Kidney (tissue), 14 donors: Measurements from ENCODE around the gene ZNF358. TPM values are rescaled to one million over a fixed set of nuclear protein-coding genes. Genes with fewer than 3 reads are reported as not detected.

ENCODE experiments used
- DNase-seq, 5 donors: peaks; one replicate each; pipeline ENCODE4 v3.0.0-alpha.2; 2013 to 2020
- FAIRE-seq: peaks from 2 replicates; lab custom pipeline; 2012; peaks lifted over from hg19 to GRCh38; lab: Jason Lieb, UNC
- H3K27ac ChIP-seq, 2 donors: one replicate each; pipeline ENCODE4 v1.7.0; 2013; ENCODE audit warnings: low read depth in 2 of 2, low read length in 2 of 2, inconsistent platforms in 1 of 2
- H3K27me3 ChIP-seq: one replicate; pipeline ENCODE4 v1.7.1; 2013; ENCODE audit warnings: low read length, inconsistent platforms; ENCODE audit not compliant: control insufficient read depth, insufficient read depth
- H3K36me3 ChIP-seq, 3 donors: one replicate each; pipeline versions ENCODE4 v1.7.0 to v1.7.1; 2013; ENCODE audit warnings: low read length in 3 of 3, control low read depth in 1 of 3, inconsistent platforms in 1 of 3; ENCODE audit not compliant: insufficient read depth in 3 of 3, control insufficient read depth in 2 of 3
- H3K4me1 ChIP-seq, 3 donors: one replicate each; pipeline versions ENCODE4 v1.7.0 to v1.7.1; 2013; ENCODE audit warnings: low read length in 3 of 3, inconsistent platforms in 1 of 3, low read depth in 1 of 3; ENCODE audit not compliant: control insufficient read depth in 2 of 3, insufficient read depth in 2 of 3
- H3K4me3 ChIP-seq, 3 donors: one replicate each; pipeline versions ENCODE4 v1.7.0 to v1.8.1; 2013; ENCODE audit warnings: low read length in 3 of 3, control low read depth in 1 of 3, inconsistent platforms in 1 of 3
- H3K9ac ChIP-seq, 3 donors: one replicate each; pipeline versions ENCODE4 v1.7.0 to v1.7.1; 2013; ENCODE audit warnings: low read length in 3 of 3, control low read depth in 1 of 3, inconsistent platforms in 1 of 3
- H3K9me3 ChIP-seq, 3 donors: one replicate each; pipeline versions ENCODE4 v1.7.0 to v1.7.1; 2013; ENCODE audit warnings: low read length in 3 of 3, control low read depth in 1 of 3, inconsistent platforms in 1 of 3; ENCODE audit not compliant: control insufficient read depth in 2 of 3, insufficient read depth in 1 of 3
- CTCF ChIP-seq: IDR thresholded peaks from 3 replicates; pipeline ENCODE4 v1.5.1; 2012; ENCODE audit warnings: mild to moderate bottlenecking, moderate library complexity, borderline replicate concordance; ENCODE audit not compliant: insufficient read depth; ENCODE audit errors: extremely low read depth
- intact Hi-C: fragments of 100-400 bp; cut with DNase I; formaldehyde crosslinking; loops from one replicate; pipeline ENCODE4 v1.11.1; 2022
- polyA plus RNA-seq: library from polyadenylated mRNA; stranded (reverse); fragments of 350-450 nt; fragmentation: Illumina TruSeq; extraction: RNeasy Lipid Tissue Mini Kit (QIAGEN cat#74804); gene quantifications from one replicate; pipeline ENCODE4 v1.2.3, GENCODE V29; 2014; ENCODE audit warnings: low read depth, low replicate concordance; ENCODE audit not compliant: insufficient read depth
- total RNA-seq: library from RNA; stranded (reverse); fragmentation: NEBNext Ultra II Directional; extraction: Animal tissue kit (Norgen Biotek cat#: 25700); gene quantifications from one replicate; pipeline ENCODE4 v1.2.1, GENCODE V29; 2021
- donor health status: control.
- donor health status: control.
- donor health status: control.
- donor health status: control.
- donor health status: control.
- donor health status: DM: yes; HTN: yes; CAD: no.
- donor health status: Normal renal cell carcinoma (clear cell type).

The ZNF358 gene
- total and polyA plus RNA-seq, 2 donors from 2014 or later, result 39.1 to 79.1 TPM

- Histone ChIP-seq H3K27ac (no peak overlapping the region), H3K9me3 (peaks cover 0 to 2% (median 0%) of the 10 kb centered on the region in 3 donors), H3K9ac (no peak overlapping the region), H3K4me3 (no peak overlapping the region), H3K36me3 (peaks cover 4 to 22% (median 21%) of the 10 kb centered on the region in 3 donors), H3K27me3 (no peaks in the 10 kb centered on the region), H3K4me1 (no peaks in the 10 kb centered on the region)
- DNase-seq (no peak), FAIRE-seq (no peak)
- intact Hi-C loops, result no loop called here
- TF ChIP-seq CTCF, result no peak
These were observed 44.4 kb downstream of the ZNF358 start for GRCh38 chr19:7560255-7560654.

- intact Hi-C loops, result no loop called here
- no peak for DNase-seq
- TF ChIP-seq CTCF, result no peak
- Histone ChIP-seq H3K36me3 (peaks cover 4 to 20% (median 19%) of the 10 kb centered on the region in 3 donors), H3K9me3 (peaks cover 0 to 2% (median 0%) of the 10 kb centered on the region in 3 donors), H3K27me3 (no peaks in the 10 kb centered on the region), H3K4me1 (no peaks in the 10 kb centered on the region), H3K9ac (no peak overlapping the region), H3K4me3 (no peak overlapping the region), H3K27ac (no peak overlapping the region)
- FAIRE-seq, result no peak
These were observed 45.4 kb downstream of the ZNF358 start for GRCh38 chr19:7561325-7561724.

GRCh38 chr19:7562646-7563393, 46.9 kb downstream of the ZNF358 start:
- Histone ChIP-seq H3K4me3 (no peak overlapping the region), H3K27ac (no peak overlapping the region), H3K27me3 (no peaks in the 10 kb centered on the region), H3K9me3 (peaks cover 0 to under 1% (median 0%) of the 10 kb centered on the region in 3 donors), H3K4me1 (no peaks in the 10 kb centered on the region), H3K9ac (no peak overlapping the region), H3K36me3 (peaks cover 2 to 12% (median 8%) of the 10 kb centered on the region in 3 donors)
- no peak for TF ChIP-seq CTCF
- DNase-seq, result peak in 1 of 5 donors; percentile 16
- no peak for FAIRE-seq
- intact Hi-C loops, result no loop called here
